Measurements from ENCODE around the gene ASIC4. TPM values are rescaled to one million over a fixed set of nuclear protein-coding genes. Genes with fewer than 3 reads are reported as not detected.

ASIC4 gene
- total and polyA plus RNA-seq, 2 of the 13 experiments (the other 11 are each of a cell fraction or from before 2014, with no cell fraction given) = 0.03 TPM; not detected in 1

GRCh38 chr2:219572237-219573001, 58.1 kb downstream of the ASIC4 start, which contains the start of gene INHA:
Gene INHA, plus strand, starts transcription at chr2:219572310. Its CDS starts 65 bp downstream, at chr2:219572375.
- no peak within 1 kb of the TSS for H2AFZ ChIP-seq (ENCODE audit: low read length)
- POLR2A ChIA-PET = interaction anchor here (1.1 to 3.2 kb wide), 9 partner anchors 11 to 185 kb away, joined by 3 to 150 read pairs (median 12); partner anchors contain the start of genes CHPF, DNPEP, GMPPA and STK11IP
- no peaks in the 10 kb centered on the region for H3K9me3 ChIP-seq (ENCODE audit: low read length)
- peak within 1 kb of the TSS; percentile 88 for H3K9ac ChIP-seq (ENCODE audit: insufficient read depth, low read depth, low read length)
- no peaks in the 10 kb centered on the region for H3K27me3 ChIP-seq (ENCODE audit: control insufficient read depth in 1 of 2, insufficient read depth in 2 of 2, low read length in 2 of 2)
- H4K20me1 ChIP-seq (ENCODE audit: insufficient read depth, low read length) = no peaks in the 10 kb centered on the region
- TSS peak; percentile 81 for BruUV-seq (replicated peaks)
- peak within 1 kb of the TSS; percentile 92 for H3K4me2 ChIP-seq (ENCODE audit: low read depth, low read length)
- in situ Hi-C loops (cut with HindIII; ENCODE audit: extremely low pct_ligation_motif_present, low pct_unique_long_range_greater_than_20kb) = no loop called here
- no peak for DNase-seq (ENCODE audit: low spot score)
- peaks cover 21% of the 10 kb centered on the region for H3K79me2 ChIP-seq (ENCODE audit: insufficient read depth, low read length)
- peaks cover 0 to 15% of the 10 kb centered on the region in 2 experiments for H3K36me3 ChIP-seq (replicated peaks in 1 of 2; ENCODE audit: control insufficient read depth in 1 of 2, insufficient read depth in 2 of 2, low read length in 2 of 2)
- H3K4me1 ChIP-seq (ENCODE audit: insufficient read depth, low read length) = peaks cover 75% of the 10 kb centered on the region
- peak; percentile 0; the same call in 2 of the 3 replicates for ATAC-seq
- intact Hi-C loops (cut with micrococcal nuclease; ENCODE audit: unreplicated experiment) = no loop called here
- peak within 1 kb of the TSS; percentile 90 to 95 (median 94) for H3K4me3 ChIP-seq (replicated peaks in 1 of 3; ENCODE audit: insufficient read depth in 1 of 3, low read depth in 2 of 3, low read length in 3 of 3)
- CTCF ChIA-PET (ENCODE audit: low intra/inter-chr PET ratio, low total read pairs) = interaction anchor here (2.9 kb wide), 1 partner anchor 70 kb away, joined by 13 read pairs; no protein-coding TSS in a partner anchor
- peak within 1 kb of the TSS; percentile 94 for H3K27ac ChIP-seq (ENCODE audit: extremely low read length, insufficient read depth, low read length)
- WGBS (ENCODE audit: low lambda C conversion rate) = 85% methylated on average over 8 of the region's 13 CpGs
- FAIRE-seq = no peak
- TF ChIP-seq ETV6 (CRISPR knock-in tag; conservative IDR thresholded peaks at IDR 0.05) (no peak), KDM2A (CRISPR knock-in tag; IDR thresholded peaks at IDR 0.05; ENCODE audit: borderline replicate concordance, low read depth) (no peak), PITX1 (CRISPR knock-in tag; IDR thresholded peaks at IDR 0.05) (no peak), BCL3 (CRISPR knock-in tag; IDR thresholded peaks at IDR 0.05) (no peak), ASH2L (IDR thresholded peaks at IDR 0.05; ENCODE audit: insufficient read length, low read depth, low read length) (no peak), KDM5A (IDR thresholded peaks at IDR 0.05; ENCODE audit: borderline replicate concordance, low read length) (no peak), ZNF367 (CRISPR knock-in tag; IDR thresholded peaks at IDR 0.05; ENCODE audit: borderline replicate concordance) (no peak), KDM1A (CRISPR knock-in tag; IDR thresholded peaks at IDR 0.05) (no peak), HNF4A (CRISPR knock-in tag; IDR thresholded peaks at IDR 0.05) (no peak), ZNF121 (CRISPR knock-in tag; IDR thresholded peaks at IDR 0.05) (no peak), EP300 (IDR thresholded peaks at IDR 0.05; ENCODE audit: low read depth in 2 of 2, low read length in 2 of 2) (no peak), EP300 (CRISPR knock-in tag; IDR thresholded peaks at IDR 0.05; ENCODE audit: borderline replicate concordance) (no peak), ZNF674 (CRISPR knock-in tag; IDR thresholded peaks at IDR 0.05; ENCODE audit: low read depth) (no peak), SNAPC4 (CRISPR knock-in tag; IDR thresholded peaks at IDR 0.05) (no peak), ZBTB39 (CRISPR knock-in tag; IDR thresholded peaks at IDR 0.05) (no peak), SIN3A (IDR thresholded peaks at IDR 0.05; ENCODE audit: borderline replicate concordance, low read depth, low read length) (no peak)

Measured in HepG2 (cell line).